Liver (tissue), 9 donors: ENCODE results near the gene SLC7A14. TPM values are rescaled to one million over a fixed set of nuclear protein-coding genes. Genes with fewer than 3 reads are reported as not detected.

Source experiments
- DNase-seq: peaks from one replicate; pipeline ENCODE4 v3.0.0-alpha.2; 2017; ENCODE audit warnings: low spot score
- H3K27ac ChIP-seq, 2 donors: one replicate each; pipeline ENCODE4 v1.7.0; 2013; ENCODE audit warnings: inconsistent platforms in 2 of 2, low read length in 2 of 2, control low read depth in 1 of 2, low read depth in 1 of 2, mild to moderate bottlenecking in 1 of 2
- H3K27me3 ChIP-seq, 4 donors: one replicate each; pipeline versions ENCODE4 v1.6.1 to v1.7.0; 2013; ENCODE audit warnings: low read length in 3 of 4, inconsistent platforms in 1 of 4, mild to moderate bottlenecking in 1 of 4, moderate library complexity in 1 of 4; ENCODE audit not compliant: control insufficient read depth in 4 of 4, insufficient read depth in 4 of 4
- H3K36me3 ChIP-seq, 4 donors: one replicate each; pipeline versions ENCODE4 v1.6.1 to v1.7.0; 2013; ENCODE audit warnings: low read length in 3 of 4, mild to moderate bottlenecking in 3 of 4, low read depth in 1 of 4, moderate library complexity in 1 of 4; ENCODE audit not compliant: control insufficient read depth in 4 of 4, insufficient read depth in 3 of 4
- H3K4me1 ChIP-seq, 4 donors: one replicate each; pipeline versions ENCODE4 v1.6.1 to v1.7.0; 2013; ENCODE audit warnings: low read length in 3 of 4, mild to moderate bottlenecking in 3 of 4, moderate library complexity in 1 of 4; ENCODE audit not compliant: control insufficient read depth in 4 of 4, insufficient read depth in 4 of 4
- H3K4me3 ChIP-seq, 3 donors: one replicate each; pipeline versions ENCODE4 v1.6.1 to v1.7.0; 2013; ENCODE audit warnings: low read length in 3 of 3, control low read depth in 1 of 3, low read depth in 1 of 3, mild to moderate bottlenecking in 1 of 3
- H3K9ac ChIP-seq, 2 donors: one replicate each; pipeline ENCODE4 v1.7.0; 2013; ENCODE audit warnings: low read length in 2 of 2, mild to moderate bottlenecking in 2 of 2, moderate library complexity in 2 of 2, control low read depth in 1 of 2, low read depth in 1 of 2
- H3K9me3 ChIP-seq, 4 donors: one replicate each; pipeline versions ENCODE4 v1.6.1 to v1.7.0; 2013; ENCODE audit warnings: low read length in 3 of 4; ENCODE audit not compliant: control insufficient read depth in 4 of 4
- EGR1 ChIP-seq, 2 donors: IDR thresholded peaks; 2 replicates each; pipeline ENCODE4 v1.6.1; 2016 to 2018; ENCODE audit warnings: antibody characterized with exemption in 2 of 2, low read depth in 2 of 2
- FOXA1 ChIP-seq: IDR thresholded peaks from 2 replicates; pipeline ENCODE4 v1.6.1; 2016; ENCODE audit warnings: antibody characterized with exemption
- NR2F2 ChIP-seq: IDR thresholded peaks from 2 replicates; pipeline ENCODE4 v1.6.1; 2016; ENCODE audit warnings: antibody characterized with exemption
- RAD21 ChIP-seq, 2 donors: IDR thresholded peaks; 2 replicates each; pipeline ENCODE4 v1.6.1; 2016; ENCODE audit warnings: antibody characterized with exemption in 2 of 2, mild to moderate bottlenecking in 2 of 2
- TAF1 ChIP-seq: conservative IDR thresholded peaks from 2 replicates; pipeline ENCODE4 v1.6.1; 2016; ENCODE audit warnings: antibody characterized with exemption, mild to moderate bottlenecking
- WGBS: extraction: QIAGEN DNeasy Blood & Tissue Kit; methylation state at CpG from one replicate; pipeline ENCODE4 v1.1.7; 2013; 5-methylcytosine and 5-hydroxymethylcytosine counted together
- polyA plus RNA-seq, 2 donors: library from polyadenylated mRNA; stranded (reverse) in 1 of 2; unstranded in 1 of 2; fragments of 200-250 nt in 1 of 2; fragments of >200 nt in 1 of 2; fragmentation: Nextera tagmentation in 1 of 2; extraction: Ambion mirVana in 1 of 2; gene quantifications; one replicate each; pipeline versions ENCODE4 v1.2.1 to v1.2.3, GENCODE V29; 2013 to 2015
- total RNA-seq, 2 donors: library from RNA; depleted of rRNA; stranded (reverse); fragments of >200 nt; gene quantifications; one replicate each; pipeline ENCODE4 v1.2.3, GENCODE V29; 2014
- TF ChIP-seq, protein P1 (sequence below): IDR thresholded peaks from 2 replicates; pipeline ENCODE4 v1.6.1; 2016; ENCODE audit warnings: antibody characterized with exemption
- TF ChIP-seq, protein P2 (sequence below): IDR thresholded peaks from 2 replicates; pipeline ENCODE4 v1.6.1; 2016; ENCODE audit warnings: antibody characterized with exemption, mild to moderate bottlenecking
- TF ChIP-seq, protein P3 (sequence below): IDR thresholded peaks from 2 replicates; pipeline ENCODE4 v1.6.1; 2016; ENCODE audit warnings: antibody characterized with exemption
- donor health status: healthy.
- donor health status: healthy.
- donor health status: healthy.
- donor health status: healthy.
- donor health status: healthy.

SLC7A14 gene
- total and polyA plus RNA-seq, 4 donors = under 0.01 to 0.01 (median under 0.01) TPM; not detected in 1

DNA sequence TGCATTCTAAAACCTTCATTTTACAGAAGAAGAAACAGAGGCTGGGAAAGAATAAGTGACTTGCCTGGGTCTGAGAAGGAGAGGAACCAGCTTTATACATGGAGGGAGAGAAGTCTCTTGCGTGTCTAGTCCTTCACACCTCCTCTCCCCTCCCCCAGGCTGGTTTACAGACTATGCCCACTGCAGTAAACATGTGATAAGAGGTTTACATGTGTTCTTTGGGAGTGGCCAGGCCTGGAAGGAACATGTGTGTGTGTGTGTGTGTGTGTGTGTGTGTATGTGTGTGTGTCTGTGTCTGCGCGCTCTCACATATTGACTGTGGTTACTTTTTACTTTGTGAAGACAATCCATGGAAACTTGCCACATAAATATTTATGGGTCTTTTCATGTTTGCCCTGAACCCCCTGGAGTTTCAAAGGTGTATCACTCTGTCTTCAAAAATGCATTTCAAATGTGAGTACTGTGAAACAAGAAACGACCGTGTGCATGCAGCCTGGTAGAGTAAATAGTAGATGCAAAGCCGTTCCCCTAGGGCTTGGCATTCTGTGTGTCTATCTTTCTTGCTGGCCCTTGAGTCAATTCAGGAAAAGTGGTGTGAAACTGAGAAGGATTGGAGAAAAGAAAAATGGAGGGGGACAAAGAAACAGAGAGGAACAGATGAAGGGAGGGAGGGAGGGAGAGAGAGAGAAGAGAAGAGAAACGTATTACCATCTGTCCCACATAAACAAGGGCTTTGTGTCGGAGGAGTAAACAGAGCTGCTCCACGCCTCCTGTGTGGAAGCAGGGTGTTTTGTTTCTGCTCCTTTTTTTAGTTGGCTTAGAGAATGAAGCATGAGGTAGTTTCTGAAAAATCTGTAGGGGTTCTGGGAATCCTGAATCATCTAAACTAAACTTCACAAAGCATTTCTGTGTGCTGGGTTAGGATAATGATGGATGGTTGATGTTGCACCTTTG lies 115.5 kb downstream of the SLC7A14 start (continued):
- TF ChIP-seq, protein P1, sequence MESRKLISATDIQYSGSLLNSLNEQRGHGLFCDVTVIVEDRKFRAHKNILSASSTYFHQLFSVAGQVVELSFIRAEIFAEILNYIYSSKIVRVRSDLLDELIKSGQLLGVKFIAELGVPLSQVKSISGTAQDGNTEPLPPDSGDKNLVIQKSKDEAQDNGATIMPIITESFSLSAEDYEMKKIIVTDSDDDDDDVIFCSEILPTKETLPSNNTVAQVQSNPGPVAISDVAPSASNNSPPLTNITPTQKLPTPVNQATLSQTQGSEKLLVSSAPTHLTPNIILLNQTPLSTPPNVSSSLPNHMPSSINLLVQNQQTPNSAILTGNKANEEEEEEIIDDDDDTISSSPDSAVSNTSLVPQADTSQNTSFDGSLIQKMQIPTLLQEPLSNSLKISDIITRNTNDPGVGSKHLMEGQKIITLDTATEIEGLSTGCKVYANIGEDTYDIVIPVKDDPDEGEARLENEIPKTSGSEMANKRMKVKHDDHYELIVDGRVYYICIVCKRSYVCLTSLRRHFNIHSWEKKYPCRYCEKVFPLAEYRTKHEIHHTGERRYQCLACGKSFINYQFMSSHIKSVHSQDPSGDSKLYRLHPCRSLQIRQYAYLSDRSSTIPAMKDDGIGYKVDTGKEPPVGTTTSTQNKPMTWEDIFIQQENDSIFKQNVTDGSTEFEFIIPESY = no peak
- TF ChIP-seq TAF1 (no peak), RAD21 (IDR thresholded peaks at IDR 0.05) (no peak)

DNA sequence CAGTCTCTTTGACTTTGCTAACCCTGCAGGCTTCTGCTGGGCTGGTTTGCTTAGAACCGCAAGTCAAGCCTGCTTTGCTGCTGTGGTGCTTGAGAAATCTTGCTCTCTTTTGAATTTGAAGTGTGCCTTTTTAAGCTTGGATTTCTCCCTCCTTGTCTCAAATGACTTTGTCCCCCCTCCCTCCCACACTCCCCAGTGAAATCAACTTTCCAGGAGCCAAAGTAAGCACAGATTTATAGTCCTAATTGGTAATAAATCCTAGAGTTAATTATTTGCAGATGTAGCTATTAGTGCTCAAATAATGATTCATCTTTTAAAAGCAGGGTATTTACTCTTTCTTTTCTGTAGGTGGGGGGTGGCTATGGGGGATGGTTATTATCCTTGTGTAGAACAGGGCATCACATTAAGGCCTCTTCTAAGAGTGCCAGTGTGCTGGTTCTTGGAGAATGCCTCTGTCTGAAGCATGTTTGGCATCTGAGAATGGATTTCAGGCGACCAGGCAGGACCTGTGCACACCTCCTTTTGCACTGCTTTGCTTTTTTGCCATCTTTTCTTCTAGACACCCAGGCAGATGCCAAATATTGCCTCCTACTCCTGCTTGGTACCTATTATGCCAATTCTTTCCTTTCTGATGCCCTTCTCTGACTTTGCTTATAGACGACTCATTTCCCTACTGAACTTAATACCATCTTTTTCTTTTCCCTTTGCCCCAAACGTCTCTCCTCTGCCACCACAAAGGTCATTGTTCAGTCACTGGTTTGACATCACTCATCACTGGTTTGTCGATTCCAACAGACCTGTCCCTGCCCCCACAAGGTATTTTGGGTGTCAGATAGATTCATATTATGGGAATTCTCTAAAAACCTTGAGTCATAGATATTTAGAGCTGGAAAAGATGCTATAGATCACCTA lies 116.5 kb downstream of the SLC7A14 start:
- H3K9me3 ChIP-seq = no peaks in the 10 kb centered on the region
- H3K36me3 ChIP-seq = no peaks in the 10 kb centered on the region
- no peak overlapping the region for H3K4me3 ChIP-seq
- H3K27me3 ChIP-seq = no peaks in the 10 kb centered on the region
- no peak overlapping the region for H3K9ac ChIP-seq
- TF ChIP-seq, protein P1 = no peak
- TF ChIP-seq NR2F2 (no peak), TAF1 (no peak), FOXA1 (no peak), RAD21 (IDR thresholded peaks at IDR 0.05) (no peak), EGR1 (IDR thresholded peaks at IDR 0.05; ENCODE audit: low read depth in 2 of 2) (no peak)
- TF ChIP-seq, protein P2, sequence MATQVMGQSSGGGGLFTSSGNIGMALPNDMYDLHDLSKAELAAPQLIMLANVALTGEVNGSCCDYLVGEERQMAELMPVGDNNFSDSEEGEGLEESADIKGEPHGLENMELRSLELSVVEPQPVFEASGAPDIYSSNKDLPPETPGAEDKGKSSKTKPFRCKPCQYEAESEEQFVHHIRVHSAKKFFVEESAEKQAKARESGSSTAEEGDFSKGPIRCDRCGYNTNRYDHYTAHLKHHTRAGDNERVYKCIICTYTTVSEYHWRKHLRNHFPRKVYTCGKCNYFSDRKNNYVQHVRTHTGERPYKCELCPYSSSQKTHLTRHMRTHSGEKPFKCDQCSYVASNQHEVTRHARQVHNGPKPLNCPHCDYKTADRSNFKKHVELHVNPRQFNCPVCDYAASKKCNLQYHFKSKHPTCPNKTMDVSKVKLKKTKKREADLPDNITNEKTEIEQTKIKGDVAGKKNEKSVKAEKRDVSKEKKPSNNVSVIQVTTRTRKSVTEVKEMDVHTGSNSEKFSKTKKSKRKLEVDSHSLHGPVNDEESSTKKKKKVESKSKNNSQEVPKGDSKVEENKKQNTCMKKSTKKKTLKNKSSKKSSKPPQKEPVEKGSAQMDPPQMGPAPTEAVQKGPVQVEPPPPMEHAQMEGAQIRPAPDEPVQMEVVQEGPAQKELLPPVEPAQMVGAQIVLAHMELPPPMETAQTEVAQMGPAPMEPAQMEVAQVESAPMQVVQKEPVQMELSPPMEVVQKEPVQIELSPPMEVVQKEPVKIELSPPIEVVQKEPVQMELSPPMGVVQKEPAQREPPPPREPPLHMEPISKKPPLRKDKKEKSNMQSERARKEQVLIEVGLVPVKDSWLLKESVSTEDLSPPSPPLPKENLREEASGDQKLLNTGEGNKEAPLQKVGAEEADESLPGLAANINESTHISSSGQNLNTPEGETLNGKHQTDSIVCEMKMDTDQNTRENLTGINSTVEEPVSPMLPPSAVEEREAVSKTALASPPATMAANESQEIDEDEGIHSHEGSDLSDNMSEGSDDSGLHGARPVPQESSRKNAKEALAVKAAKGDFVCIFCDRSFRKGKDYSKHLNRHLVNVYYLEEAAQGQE = no peak
- TF ChIP-seq, protein P3, sequence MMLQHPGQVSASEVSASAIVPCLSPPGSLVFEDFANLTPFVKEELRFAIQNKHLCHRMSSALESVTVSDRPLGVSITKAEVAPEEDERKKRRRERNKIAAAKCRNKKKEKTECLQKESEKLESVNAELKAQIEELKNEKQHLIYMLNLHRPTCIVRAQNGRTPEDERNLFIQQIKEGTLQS = no peak
- 65% methylated on average over 5 of the region's 5 CpGs for WGBS
- H3K4me1 ChIP-seq = peaks cover 0 to 4% (median 0%) of the 10 kb centered on the region in 4 donors
- no peak overlapping the region for H3K27ac ChIP-seq
- DNase-seq = no peak
